ENCODE data around the gene PODNL1. TPM values are rescaled to one million over a fixed set of nuclear protein-coding genes. Genes with fewer than 3 reads are reported as not detected.

PODNL1 gene
- total RNA-seq, 4 donors from 2014 or later = 9.4 to 45.7 (median 20.7) TPM

DNA sequence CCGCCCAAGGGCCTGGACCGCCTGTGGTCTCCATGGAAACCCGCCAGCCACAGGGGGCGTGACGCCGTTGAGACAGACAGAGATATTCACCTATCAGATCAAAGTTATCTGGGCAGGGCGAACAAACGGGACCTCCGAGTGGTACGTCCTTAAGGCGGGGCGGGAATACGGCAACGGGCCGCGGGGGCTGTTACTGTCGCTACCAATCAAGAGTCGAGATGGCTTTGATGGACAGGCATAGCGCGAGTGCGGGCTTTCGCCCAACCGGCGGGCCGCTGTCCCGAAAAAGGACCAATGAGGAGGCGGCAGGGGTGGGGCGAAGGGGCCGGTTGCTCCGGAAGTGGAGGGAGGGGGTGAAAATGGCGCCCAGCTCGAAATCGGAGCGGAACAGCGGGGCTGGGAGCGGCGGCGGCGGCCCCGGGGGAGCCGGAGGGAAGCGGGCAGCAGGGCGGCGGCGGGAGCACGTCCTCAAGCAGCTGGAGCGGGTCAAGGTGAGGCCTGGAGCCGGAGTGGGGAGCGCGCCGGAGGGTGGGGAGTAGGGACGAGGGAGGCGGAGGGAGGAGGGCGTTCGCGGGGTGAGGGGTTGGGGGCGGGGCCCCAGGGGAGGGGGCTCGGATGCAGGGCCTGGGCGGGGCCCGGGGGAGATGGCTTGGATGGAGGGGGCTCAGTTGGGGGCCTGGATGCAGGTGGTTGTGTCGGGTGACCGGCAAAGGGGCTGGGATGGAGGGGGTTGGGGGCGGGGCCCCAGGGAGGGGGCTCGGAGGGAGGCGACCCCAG, 14.1 kb upstream of the PODNL1 start, which contains the start of gene DCAF15:
Gene DCAF15 (plus strand): TSS at position 356 of the 777 bp plus-strand sequence. CDS start 4 bp downstream, at position 360.
- no peaks in the 10 kb centered on the region for H3K9me3 ChIP-seq
- peaks cover 0 to 24% (median 12%) of the 10 kb centered on the region in 4 donors for H3K4me1 ChIP-seq
- H3K4me3 ChIP-seq = peak within 1 kb of the TSS; percentile 68 to 96 (median 82)
- no peaks in the 10 kb centered on the region for H3K27me3 ChIP-seq
- TF ChIP-seq EP300 (IDR thresholded peaks at IDR 0.05) (peak; percentile 66 to 69), POLR2A (IDR thresholded peaks at IDR 0.05) (peak in 1 of 2 donors; percentile 45)
- TF ChIP-seq, protein P1, sequence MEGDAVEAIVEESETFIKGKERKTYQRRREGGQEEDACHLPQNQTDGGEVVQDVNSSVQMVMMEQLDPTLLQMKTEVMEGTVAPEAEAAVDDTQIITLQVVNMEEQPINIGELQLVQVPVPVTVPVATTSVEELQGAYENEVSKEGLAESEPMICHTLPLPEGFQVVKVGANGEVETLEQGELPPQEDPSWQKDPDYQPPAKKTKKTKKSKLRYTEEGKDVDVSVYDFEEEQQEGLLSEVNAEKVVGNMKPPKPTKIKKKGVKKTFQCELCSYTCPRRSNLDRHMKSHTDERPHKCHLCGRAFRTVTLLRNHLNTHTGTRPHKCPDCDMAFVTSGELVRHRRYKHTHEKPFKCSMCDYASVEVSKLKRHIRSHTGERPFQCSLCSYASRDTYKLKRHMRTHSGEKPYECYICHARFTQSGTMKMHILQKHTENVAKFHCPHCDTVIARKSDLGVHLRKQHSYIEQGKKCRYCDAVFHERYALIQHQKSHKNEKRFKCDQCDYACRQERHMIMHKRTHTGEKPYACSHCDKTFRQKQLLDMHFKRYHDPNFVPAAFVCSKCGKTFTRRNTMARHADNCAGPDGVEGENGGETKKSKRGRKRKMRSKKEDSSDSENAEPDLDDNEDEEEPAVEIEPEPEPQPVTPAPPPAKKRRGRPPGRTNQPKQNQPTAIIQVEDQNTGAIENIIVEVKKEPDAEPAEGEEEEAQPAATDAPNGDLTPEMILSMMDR (IDR thresholded peaks at IDR 0.05) = peak in 1 of 5 experiments; percentile 46
- peak; percentile 98 to 100 for DNase-seq (ENCODE audit: low spot score in 2 of 2)
- H3K27ac ChIP-seq = peak within 1 kb of the TSS; percentile 58 to 93 (median 88)
- peaks cover 2 to 34% (median 15%) of the 10 kb centered on the region in 3 donors for H3K36me3 ChIP-seq
- whole genome bisulfite sequencing, 2 donors = 0% methylated on average over 47 to 50 of the region's 65 CpGs

DNA sequence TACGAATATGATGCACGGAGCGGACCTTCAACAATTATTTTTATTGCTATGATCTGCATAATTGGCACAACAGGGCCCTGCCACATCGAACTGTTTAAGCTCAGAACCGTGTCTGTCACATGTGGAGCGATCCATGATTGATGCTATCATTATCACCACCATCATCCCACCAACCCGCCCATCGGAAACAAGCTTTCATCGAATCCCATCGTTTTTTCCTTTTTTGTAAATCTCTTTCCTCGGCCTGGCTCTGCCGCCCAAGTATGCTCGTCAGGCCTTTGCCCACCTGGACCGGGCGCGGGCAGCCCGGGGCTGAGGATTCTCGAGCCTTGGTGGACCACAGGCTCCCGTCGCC, 13.6 kb upstream of the PODNL1 start:
- H3K4me1 ChIP-seq = peaks cover 0 to 24% (median 12%) of the 10 kb centered on the region in 4 donors
- peaks cover 1 to 29% (median 9%) of the 10 kb centered on the region in 3 donors for H3K36me3 ChIP-seq
- no peak for DNase-seq (ENCODE audit: low spot score in 2 of 2)
- peak overlapping the region in 2 of 4 donors; percentile 46 to 93 for H3K27ac ChIP-seq
- peak overlapping the region; percentile 24 to 96 (median 73) for H3K4me3 ChIP-seq
- TF ChIP-seq EP300 (IDR thresholded peaks at IDR 0.05) (no peak), POLR2A (IDR thresholded peaks at IDR 0.05) (no peak)
- TF ChIP-seq, protein P1 (IDR thresholded peaks at IDR 0.05) = no peak
- no peaks in the 10 kb centered on the region for H3K9me3 ChIP-seq
- H3K27me3 ChIP-seq = no peaks in the 10 kb centered on the region
- WGBS, 2 donors = 9 to 11% methylated on average over 20 of the region's 20 CpGs

DNA sequence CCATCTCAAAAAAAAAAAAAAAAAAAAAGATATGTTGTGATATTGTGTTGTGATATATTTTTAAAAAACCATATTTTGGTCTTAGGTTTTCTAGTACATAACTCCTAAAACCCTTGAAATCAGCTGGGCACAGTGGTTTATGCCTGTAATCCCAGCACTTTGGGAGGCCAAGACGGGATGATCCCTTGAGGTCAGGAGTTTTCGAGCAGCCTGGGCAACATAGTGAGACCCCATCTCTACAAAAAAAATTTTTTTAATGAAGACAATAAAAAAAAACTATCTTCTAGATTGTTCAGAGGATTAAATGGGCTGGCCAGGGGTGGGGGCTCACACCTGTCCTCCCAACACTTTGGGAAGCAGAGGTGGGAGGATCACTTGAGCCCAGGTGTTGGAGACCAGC, 12.8 kb upstream of the PODNL1 start:
- H3K36me3 ChIP-seq = peaks cover 0 to 21% (median 3%) of the 10 kb centered on the region in 3 donors
- H3K9me3 ChIP-seq = no peaks in the 10 kb centered on the region
- H3K4me3 ChIP-seq = no peak overlapping the region
- no peaks in the 10 kb centered on the region for H3K27me3 ChIP-seq
- 79 to 91% methylated on average over 2 of the region's 2 CpGs for whole genome bisulfite sequencing, 2 donors
- no peak overlapping the region for H3K27ac ChIP-seq
- TF ChIP-seq, protein P1 (IDR thresholded peaks at IDR 0.05) = no peak
- peaks cover 0 to 24% (median 12%) of the 10 kb centered on the region in 4 donors for H3K4me1 ChIP-seq
- DNase-seq (ENCODE audit: low spot score in 2 of 2) = no peak

DNA sequence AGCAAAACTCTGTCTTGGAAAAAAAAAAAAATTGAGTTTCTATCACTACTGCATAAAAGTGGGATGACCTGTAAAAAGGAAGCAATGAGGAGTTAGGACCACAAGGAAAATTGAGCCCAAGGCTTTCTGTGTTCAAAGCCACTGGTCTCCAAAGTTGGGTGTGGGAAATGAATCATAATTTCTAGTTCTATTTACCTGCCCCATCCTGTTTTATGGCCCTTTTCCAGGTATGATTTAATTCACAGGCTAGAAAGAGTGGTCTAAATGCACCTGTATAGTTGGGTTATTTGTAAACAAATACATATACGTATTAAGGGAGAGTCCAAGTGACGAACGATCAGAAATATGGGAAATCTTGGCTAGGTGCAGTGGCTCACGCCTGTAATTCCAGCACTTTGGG, 8.2 kb upstream of the PODNL1 start:
- no peaks in the 10 kb centered on the region for H3K9me3 ChIP-seq
- WGBS, 2 donors = 90 to 92% methylated on average over 4 of the region's 4 CpGs
- DNase-seq (ENCODE audit: low spot score in 2 of 2) = no peak
- no peaks in the 10 kb centered on the region for H3K36me3 ChIP-seq
- no peak overlapping the region for H3K27ac ChIP-seq
- no peaks in the 10 kb centered on the region for H3K4me1 ChIP-seq
- TF ChIP-seq, protein P1 (IDR thresholded peaks at IDR 0.05) = no peak
- TF ChIP-seq POLR2A (IDR thresholded peaks at IDR 0.05) (no peak), EP300 (IDR thresholded peaks at IDR 0.05) (no peak)
- no peak overlapping the region for H3K4me3 ChIP-seq
- H3K27me3 ChIP-seq = no peaks in the 10 kb centered on the region

DNA sequence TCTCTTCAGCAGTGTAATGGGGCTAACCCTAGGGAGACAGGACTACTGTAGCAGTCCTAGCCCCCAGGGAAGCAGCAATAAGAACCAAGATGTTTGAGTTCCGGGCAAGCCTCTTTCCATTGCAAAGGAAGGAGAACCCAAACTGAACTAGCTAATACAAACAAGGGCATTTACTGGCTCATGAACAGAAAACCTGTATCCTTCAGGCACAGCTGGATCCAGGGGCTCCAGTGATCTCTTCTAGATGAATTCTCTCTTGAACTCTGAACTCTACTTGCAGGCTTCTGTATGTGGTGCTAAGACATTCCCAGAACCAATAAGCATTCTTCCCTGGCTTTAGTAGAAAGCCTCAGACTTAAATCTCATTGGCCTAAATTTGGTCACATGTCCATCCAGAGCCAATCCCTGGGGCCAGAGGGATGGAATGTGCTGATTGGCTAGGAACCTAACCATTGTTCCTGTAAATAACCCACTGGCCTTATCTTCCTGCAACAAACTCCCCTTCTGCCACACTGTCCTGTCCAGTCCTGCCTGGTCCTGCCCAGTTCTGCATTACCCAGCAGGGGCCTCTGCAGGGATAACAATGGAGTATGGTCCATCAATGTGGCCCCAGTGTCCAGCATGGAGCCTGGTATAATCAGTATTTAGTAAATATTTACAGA, 3.9 kb upstream of the PODNL1 start:
- Histone ChIP-seq H3K27ac (no peak overlapping the region), H3K9me3 (no peaks in the 10 kb centered on the region), H3K27me3 (peaks cover 0 to 11% of the 10 kb centered on the region in 2 donors), H3K4me1 (peaks cover 0 to 15% (median 5%) of the 10 kb centered on the region in 4 donors), H3K36me3 (no peaks in the 10 kb centered on the region), H3K4me3 (no peak overlapping the region)
- TF ChIP-seq, protein P1 (IDR thresholded peaks at IDR 0.05) = no peak
- TF ChIP-seq POLR2A (IDR thresholded peaks at IDR 0.05) (no peak), EP300 (IDR thresholded peaks at IDR 0.05) (no peak)
- no peak for DNase-seq (ENCODE audit: low spot score in 2 of 2)
- WGBS, 2 donors = 88 to 100% methylated on average over 1 of the region's 1 CpG
